ENCODE results near the gene IFT27.
A peak's percentile ranks its signal among the peaks of the same experiment; 100 is the strongest.
"Not testable (repeated sequence)": the region's sequence is repeated elsewhere in the genome, so short reads cannot be mapped to it uniquely, and the experiment has no call there.

The IFT27 gene

DNA sequence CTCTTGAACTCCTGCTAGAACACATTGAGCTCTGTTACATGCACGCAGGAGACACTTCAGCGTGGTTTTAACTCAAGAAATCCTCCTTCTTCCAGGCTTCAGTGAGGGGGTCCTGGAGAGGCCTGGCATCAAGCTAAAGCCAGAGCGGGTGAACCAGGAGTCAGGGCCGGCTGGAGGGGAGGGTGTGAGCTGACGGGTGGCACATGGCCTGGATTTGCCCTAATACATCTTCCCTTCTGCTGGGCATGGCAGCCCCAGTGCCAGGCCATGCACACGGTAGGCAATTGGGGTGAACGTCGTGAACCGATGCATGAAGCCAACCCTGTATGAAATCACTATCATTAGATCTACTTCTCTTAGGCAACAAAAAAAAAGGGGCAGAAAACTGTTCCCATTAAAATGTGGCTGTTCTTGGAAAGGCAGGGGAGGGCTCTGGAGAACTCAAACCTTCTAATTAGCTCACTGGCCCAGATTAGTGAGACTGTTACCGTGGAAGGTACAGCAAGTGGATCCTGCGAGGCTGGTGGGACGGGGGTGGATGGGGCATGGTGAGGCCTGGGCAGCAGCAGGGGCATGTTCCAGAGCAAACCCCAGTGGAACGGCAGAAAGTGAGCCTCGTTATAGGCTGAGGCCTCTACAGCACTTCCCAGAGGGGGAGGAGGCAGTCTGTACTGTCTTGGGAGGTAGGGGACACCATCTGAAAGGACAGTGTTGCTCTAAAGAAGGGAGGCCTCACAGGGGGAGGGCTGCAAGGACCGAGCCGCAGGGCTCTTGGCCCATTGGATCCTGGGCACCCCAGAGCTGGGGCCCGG lies 10.6 kb downstream of the IFT27 start:
- DNase-seq (ENCODE audit: low read depth, low spot score) = no peak

DNA sequence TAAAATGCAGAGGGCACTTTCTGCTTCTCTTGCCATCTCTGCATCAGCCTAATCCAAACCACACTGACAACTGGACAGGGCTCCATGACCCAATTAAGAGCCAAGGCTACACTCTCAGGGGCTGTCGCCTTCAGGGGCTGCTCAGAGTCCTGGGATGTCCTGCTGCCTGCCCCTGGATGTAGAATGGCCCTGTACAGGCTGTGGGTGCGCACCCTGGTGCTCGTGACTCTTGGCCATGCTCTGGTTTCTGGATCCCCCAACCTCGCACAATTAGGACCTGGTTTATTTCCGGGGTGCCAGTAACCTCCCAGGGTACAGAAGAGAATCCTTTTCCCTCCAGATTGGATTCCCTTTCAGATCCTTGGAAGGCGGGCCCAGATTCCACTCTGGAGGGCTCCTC lies 11.3 kb downstream of the IFT27 start:
- DNase-seq (ENCODE audit: low read depth, low spot score) = no peak

DNA sequence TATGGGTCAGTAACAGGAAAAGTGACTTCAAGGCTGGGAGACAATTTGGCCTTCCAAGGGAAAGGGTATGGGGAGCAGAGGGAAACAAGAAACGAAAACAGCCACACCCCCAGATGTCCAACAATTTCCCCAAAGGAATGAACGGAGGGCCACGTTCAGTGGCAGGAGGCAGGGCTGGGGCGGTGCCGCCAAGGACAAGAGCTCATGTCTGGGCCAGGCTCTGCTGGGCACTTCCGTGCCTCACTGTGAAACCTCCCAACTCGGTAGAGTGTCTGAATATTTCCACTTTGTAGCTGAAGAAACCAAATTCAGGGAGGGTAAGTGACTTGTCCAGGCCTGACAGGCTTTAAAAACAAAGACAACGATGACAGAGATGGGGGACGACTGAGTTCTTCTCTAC lies 11.9 kb downstream of the IFT27 start:
- DNase-seq (ENCODE audit: low read depth, low spot score) = no peak

DNA sequence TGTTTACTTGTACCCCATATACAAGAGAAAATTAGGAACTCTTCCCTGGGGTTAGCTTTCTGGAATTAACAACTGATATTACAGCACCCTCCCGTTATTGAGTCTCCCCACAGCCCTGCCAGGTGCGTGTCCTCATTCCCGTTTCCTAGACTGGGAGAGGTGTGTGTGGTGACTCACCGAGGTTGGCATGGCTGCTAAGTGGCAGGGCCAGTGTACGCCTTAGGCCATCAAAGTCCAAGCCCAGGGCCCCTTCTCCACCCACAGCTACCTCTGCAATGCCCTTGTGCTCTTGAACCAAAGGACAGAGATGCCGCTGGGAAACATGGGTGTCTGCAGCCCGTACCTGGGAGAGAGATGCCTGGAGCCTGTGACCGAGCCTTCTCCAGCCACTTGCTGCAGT lies 12.3 kb downstream of the IFT27 start:
- no peak for DNase-seq (ENCODE audit: low read depth, low spot score)

DNA sequence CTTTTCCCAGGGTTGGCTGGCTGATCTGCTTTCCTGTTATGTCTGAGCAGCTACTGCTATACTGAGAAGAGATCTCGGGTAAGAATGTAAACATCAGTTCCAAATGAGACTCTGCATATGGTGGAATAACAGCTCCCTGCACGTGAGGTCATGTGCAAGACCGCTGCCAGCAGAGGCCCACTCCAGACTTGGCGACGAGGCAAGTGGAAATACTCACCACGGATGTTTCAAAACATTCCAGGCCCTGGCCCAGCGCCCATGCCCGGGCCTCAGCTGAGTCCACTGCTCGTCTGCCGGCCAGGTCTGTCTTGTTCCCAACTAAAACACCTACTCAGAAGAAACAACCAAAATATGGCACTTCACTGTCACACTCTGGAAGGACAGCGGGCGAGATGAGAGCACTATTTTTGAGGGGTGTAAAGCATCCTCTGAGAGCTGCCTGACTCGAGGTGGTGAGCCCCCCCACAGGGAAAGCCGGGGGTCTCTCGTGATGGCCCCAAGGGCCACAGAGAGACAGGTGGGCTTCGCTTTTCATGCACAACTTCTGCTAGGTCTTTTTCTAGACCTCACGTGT lies 13.1 kb downstream of the IFT27 start:
- DNase-seq (ENCODE audit: low read depth, low spot score) = no peak

DNA sequence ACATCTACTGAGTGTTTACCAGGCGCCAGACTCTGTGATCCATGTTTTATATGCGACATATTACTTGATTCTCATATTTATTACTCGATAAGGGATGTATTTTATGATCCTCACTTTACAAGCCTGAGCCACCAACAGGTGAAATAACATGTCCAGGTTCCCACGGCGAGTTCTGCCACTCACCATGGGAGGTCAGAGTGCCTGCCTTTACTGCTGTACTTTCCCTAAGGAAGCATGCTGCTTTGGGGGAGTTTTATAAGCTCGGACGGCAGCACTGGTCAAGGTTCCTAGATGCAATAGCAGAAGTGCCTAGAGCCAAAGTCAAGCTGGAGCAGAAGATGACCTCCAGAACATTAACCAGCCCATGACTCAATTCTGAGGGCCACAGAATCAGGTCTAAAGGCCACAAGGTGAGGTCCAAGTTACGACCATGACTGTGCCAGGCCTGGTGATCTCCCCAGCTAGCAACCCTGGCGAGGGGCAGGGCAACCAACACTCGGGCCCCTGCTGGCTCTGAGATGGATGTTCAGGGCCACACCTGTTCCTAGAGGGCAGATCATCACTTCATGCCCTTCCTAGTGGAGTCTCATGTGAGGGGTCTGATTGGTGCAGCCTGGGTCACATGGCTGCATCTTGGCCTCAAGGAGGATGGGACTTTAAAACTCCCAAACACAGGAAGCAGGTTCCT lies 14.2 kb downstream of the IFT27 start:
- DNase-seq (ENCODE audit: low read depth, low spot score) = no peak

DNA sequence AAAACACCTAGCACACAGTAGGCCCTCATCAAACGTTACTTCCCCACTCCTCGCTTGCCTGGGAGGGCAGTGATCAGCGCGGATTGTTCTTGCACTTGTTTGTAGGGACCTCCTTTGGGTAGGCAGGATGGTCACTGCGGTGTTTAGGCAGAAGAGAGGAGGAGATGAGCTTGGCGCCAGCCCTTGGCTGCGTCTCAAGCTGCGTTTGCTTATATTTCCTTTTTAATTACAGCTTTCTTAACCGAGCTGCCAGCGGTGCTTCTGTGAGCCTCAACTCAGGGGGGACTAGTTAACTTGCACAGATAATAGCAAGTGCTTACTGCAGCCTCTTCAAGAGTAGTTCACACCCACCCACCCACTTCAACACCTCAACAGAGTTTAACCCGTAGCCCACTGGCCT lies 15.1 kb downstream of the IFT27 start:
- no peak for DNase-seq (ENCODE audit: low read depth, low spot score)

DNA sequence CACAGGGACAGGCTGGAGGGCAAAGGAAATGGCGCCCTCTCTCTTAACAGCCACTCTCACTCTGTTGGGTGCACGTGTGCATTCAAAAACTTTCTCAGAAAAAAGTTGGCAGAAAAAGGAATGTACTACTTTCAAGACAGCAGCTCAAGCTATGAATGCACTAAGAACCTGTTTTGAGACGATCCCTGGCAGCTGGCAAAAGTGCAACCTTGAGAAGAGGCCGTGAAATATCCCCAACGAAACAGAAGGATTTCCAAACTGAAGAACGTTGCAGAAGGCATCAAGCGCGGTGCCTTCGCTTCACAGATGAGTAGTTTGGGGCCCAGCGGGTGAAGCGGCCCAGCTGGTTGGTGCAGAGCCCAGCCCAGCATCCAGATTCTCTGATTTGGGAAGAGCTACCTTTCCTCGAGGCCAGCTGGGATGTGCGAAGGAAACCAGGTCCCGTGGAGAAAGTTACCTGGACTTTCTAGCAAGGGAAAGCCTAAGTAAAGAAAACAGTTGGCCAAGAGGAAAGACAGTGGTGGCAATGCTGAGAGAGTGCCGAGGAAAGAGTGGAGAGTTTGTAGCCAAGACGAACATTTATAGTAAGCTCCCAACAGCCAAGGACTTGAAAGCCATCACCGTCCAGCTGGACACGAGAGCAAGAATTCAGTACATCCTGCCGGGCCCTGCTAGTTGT lies 16.3 kb downstream of the IFT27 start:
- no peak for DNase-seq (ENCODE audit: low read depth, low spot score)

DNA sequence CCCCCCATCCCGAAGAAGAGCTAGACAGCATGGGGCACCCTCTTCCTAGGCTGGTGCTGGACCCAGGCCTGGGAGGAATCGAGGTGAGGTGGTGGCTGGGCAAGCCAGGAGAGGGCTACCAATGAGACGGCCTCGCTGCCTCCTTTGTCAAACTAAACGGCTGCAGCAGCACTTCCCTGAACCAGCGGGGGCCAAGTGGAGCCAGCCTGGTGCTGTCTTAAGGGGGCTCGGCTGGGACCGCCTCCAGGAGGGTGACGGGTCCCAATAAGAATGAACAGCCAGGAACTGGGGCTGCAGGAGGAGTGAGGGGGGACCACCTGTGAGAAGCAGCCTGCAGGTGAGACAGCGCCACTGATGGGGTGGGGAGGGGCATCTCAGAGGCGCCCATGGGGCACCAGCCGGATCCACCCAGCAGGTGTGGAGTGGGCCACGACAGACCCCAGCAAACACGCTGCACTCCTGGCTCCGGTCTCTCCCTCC lies 17.1 kb downstream of the IFT27 start:
- no peak for DNase-seq (ENCODE audit: low read depth, low spot score)

DNA sequence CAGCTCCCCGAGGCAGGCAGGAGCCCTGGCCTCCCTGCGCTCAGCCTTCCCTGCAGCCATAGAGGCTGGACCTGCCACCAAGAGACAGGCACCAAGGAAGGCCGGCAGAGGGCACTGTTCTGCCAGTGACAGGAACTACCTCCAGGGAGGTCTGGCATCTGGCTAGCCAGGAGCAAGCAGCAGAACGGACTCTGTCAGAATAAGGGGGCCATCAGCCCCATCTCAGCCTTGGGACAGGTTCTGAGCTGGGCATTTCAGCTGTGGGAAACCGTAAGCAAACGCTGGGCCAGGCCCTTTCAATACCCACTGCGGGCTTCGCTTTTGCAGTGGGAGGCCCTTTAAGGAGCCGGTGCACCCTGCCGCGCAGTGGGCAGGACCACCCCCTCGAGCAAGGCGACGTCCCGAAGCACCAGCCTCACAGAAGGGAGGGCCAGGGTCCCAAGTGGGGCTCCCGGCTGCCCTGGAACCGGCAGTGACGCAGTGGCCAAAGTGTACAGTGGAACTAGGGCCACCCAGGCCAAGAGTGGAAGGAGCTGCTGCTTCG lies 18.2 kb downstream of the IFT27 start:
- peak; percentile 45 for DNase-seq (ENCODE audit: low read depth, low spot score)

DNA sequence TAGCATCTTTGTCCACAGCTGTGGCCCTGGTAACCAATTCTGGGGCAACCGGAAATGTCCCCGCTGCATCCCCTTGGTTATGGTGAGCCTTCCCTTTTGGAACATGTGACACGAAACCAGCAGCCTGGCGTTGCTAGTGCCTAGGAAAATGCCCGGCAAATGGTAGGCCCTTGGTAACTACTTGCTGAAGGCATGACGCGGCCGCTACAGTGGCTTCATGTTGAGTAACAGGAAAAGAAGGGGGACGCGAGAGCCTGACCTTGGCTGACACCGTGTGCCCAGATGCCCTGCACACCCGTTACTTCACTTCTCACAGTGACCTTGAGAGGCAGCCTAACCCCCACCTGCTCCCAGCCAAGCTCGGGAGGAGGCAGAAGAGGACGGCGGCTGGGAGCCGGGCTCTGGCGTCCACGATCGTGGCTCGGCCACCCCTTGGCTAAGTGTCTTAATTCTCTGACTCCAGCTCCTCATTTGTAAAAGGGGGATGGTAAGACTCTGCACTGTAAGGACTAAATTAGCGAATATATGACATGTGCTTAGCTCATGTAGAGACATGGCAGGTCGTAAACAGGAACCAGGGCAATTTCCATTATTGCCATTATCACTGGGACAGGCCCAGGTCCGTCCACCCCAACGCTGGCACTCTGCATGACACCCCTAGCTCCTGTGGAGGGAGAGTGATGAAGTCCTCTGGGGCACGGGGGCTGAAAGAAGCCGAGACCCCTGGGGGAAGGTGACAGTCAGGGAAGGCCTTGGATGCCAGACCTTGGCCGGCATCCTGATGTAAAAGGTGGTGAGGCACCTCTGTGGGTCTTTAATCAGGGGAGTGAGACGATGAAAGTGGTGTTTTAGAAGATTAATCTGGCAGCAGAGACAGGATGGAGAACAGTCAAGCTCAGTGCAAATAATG lies 18.9 kb downstream of the IFT27 start:
- DNase-seq (ENCODE audit: low read depth, low spot score) = no peak

DNA sequence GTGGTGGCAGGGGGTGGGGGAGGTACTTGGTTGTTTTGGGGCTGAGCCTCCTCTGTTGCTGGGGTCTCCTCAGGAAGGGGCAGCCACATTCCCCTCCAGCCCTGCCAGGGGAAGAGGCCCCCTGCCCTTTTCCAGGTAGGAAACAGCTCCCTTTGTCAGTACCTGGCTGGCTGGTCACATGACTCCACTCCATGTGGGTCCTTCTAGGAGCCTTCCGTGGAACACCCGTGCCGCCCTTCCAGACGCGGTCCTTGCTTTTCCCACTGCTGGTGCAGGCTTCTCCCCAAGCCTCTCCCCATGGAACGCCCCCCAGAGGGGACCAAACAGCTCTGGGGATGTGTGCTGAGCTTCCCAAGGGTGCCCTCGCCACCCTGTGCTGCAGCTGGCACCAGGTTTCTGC lies 19.9 kb downstream of the IFT27 start:
- DNase-seq (ENCODE audit: low read depth, low spot score) = no peak

DNA sequence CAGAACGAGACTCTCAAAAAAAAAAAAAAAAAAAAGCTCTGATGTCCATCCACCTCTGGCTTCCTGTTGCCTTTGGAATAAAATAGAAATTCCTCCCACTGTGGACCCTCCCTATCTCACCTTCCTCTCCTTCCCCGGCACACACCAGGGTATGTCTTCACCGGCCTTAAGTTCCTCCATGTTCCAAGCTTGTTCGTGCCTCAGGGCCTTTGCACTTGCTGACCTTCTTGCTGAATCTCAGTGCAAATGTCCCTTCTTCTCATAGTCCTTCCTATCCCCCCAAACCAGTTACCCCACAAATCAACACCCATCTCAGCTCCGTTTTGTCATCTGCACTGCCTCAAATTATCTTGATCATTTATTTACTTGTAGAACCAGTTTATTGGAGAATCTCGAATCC lies 20.6 kb downstream of the IFT27 start:
- no peak for DNase-seq (ENCODE audit: low read depth, low spot score)

DNA sequence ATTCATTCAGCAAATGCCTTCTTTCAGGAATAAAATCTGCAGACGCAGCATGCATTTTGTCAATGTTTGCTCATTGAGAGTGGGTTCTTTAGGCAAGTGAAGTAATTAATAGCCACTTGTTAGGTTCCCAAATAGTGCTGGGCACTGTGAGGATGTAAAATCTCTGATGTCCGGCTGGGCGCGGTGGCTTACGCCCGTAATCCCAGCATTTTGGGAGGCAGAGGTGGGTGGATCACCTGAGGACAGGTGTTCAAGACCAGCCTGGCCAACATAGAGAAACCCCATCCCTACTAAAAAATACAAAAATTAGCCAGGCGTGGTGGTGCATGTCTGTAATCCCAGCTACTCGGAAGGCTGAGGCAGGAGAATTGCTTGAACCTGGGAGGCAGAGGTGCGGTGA lies 21.0 kb downstream of the IFT27 start:
- DNase-seq (ENCODE audit: low read depth, low spot score) = not testable (repeated sequence)

DNA sequence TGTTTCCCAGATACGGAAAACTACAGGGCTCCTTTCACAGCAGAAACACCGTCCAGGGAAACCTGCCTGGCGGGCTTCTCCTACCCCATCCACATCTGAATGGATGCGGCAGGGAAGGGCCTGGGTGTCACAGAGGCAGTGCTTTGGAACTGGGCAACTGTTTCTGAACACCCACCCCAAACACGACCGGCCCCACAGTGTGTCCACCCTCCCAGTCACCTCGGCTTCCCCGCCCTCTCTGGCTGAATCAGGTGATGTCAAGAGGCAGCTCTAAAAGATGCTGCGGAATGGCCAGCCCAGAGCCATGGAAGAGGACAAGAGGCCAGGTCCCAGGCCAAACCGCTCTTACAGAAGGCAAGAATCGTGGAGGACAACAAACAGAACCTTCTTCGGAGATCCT lies 22.0 kb downstream of the IFT27 start:
- no peak for DNase-seq (ENCODE audit: low read depth, low spot score)

DNA sequence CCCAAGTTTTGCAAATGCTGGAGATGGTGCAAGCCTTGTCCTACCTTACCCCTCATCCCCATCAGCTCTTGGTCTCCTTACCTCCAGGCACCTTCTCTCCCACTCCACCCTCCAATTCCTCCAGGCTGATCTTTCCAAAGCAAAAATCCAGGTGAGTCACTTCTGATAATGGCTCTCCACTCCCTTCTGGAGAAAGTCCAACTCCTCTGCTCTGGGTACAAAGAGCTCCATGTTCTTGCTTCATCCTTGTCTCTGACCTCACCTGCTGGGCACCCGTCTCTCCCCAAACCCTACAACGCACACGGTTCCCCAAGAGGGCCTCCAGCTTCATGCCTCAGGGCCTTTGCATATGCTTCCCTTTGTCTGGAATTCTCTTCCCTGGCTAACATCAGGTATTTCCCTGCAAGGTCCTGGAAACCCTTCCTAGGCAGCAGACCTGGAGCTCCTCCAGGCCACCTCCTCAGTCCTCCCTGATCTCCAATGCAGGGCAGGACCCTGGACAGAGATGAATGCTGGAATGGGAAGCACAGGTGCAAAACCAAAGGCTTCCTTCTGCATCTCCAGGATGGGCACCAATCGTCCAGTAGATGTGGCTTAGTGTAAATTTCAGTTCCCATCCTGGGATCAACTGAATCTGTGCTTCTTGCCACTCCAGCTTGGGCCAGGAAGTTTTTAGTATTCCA lies 22.7 kb downstream of the IFT27 start:
- DNase-seq (ENCODE audit: low read depth, low spot score) = no peak

DNA sequence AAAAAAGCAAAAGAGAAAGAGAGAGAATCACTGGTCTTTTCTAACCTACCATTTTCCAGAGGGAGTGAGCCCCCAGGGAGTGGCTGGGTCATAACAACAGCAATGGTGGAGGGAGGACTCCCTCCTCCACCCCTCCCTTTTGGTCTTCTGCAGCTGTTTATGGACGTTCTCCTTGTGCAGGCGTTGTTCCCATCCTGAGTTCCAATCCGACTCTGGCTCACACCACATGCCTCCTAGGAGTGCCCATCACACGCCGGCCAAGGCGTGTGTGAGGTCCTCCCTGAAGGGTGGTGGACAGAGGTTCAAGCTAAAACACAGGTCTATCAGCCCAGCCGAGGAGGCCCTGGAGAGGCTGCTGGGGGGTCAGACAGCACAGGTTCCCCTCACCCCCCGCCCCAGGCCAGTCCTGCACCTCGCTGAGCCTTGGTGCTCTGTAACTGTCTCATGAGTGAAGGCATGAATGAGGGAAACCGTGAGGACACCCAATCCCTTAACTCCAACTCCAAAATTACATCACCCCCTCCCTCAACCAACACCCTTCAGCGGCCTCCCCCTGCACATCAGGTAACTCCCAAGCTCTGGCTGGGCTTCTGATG lies 29.4 kb downstream of the IFT27 start:
- no peak for DNase-seq (ENCODE audit: low read depth, low spot score)

DNA sequence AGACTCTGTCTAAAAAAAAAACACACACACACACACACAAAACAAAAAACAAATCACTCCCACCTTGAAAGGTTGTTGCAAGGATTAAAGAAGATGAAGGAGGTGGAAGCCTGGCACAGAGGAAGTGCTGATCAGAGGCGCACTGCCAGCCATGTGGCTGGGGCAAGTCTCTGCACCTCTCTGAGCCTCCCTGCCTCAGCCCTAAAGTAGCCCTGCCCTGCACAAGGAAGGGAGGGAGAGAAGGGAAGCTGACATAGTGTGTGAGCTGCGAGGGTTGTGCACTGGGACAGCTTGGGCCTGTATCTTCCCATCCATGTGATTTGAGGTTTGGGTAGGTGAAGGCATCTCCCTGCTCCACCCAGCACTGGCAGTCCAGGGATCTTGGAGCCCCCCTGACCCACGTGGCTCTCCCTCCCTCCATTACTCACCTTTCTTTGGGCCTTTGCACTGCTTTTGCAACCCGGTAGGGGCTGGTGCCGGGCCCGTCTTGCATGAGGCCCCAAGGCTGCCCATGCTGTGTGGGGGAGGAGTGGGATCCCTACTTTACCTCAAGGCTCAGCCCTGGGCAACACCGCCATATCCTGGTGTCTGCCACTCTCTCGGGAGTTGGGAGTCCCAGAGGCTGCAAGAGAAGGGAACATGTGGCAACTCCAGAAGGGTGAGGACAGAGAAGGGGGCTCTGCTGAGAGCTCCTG lies 30.5 kb downstream of the IFT27 start:
- no peak for DNase-seq (ENCODE audit: low read depth, low spot score)

DNA sequence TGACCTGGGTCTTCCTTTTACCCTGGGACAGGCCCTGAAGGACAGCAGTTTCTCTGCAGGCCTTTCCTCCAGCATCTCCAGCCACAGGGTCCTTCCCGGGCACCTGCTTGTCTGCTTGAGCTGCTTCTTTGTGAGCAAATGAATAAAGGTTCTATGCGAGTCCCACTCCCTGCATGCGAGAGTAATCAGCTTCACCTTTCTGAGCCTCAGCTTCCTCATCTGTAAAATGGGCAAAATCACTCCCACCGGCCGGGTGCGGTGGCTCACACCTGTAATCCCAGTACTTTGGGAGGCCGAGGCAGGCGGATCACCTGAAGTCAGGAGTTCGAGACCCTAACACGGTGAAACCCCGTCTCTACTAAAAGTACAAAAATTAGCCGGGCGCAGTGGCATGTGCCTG lies 31.1 kb downstream of the IFT27 start:
- DNase-seq (ENCODE audit: low read depth, low spot score) = no peak

All from activated CD4-positive, CD25-positive, alpha-beta regulatory T cell treated with anti-CD3 and anti-CD28 coated beads, Interleukin-2, amount 50 U/mL, for 16 hours (primary cell).